Fibroblast of lung (primary cell): ENCODE results near the gene DPYD. TPM values are rescaled to one million over a fixed set of nuclear protein-coding genes. Genes with fewer than 3 reads are reported as not detected.

ENCODE experiments used
- DNase-seq, 2 donors: peaks; one replicate each; pipeline versions ENCODE4 v3.0.0 to v3.0.0-alpha.2; 2010; ENCODE audit warnings: low read depth in 2 of 2
- H2AFZ ChIP-seq: 2 replicates; pipeline ENCODE4 v1.5.1; 2012; ENCODE audit warnings: low read length, control low read depth, inconsistent platforms
- H3K27ac ChIP-seq: 2 replicates; pipeline ENCODE4 v1.5.1; 2011; ENCODE audit warnings: low read length, control low read depth; ENCODE audit not compliant: insufficient read depth
- H3K27me3 ChIP-seq: 2 replicates; pipeline ENCODE4 v1.5.1; 2011; ENCODE audit warnings: mild to moderate bottlenecking, low read length; ENCODE audit not compliant: control insufficient read depth, insufficient read depth
- H3K36me3 ChIP-seq: 2 replicates; pipeline ENCODE4 v1.5.1; 2011; ENCODE audit warnings: low read length; ENCODE audit not compliant: control insufficient read depth, insufficient read depth
- H3K4me1 ChIP-seq: 2 replicates; pipeline ENCODE4 v1.5.1; 2011; ENCODE audit warnings: low read length; ENCODE audit not compliant: control insufficient read depth, insufficient read depth; ENCODE audit errors: extremely low read depth
- H3K4me2 ChIP-seq: 2 replicates; pipeline ENCODE4 v1.5.1; 2011; ENCODE audit warnings: low read length, control low read depth; ENCODE audit not compliant: insufficient read depth; ENCODE audit errors: extremely low read depth
- H3K4me3 ChIP-seq, 4 experiments: fragments of 200-600 bp in 1 of 4; sonication (generic) in 1 of 4; replicated peaks in 1 of 4; 2 replicates each; pipeline ENCODE4 v1.5.1; 2011 to 2016; ENCODE audit warnings: low read length in 4 of 4, low read depth in 3 of 4, mild to moderate bottlenecking in 3 of 4, control low read depth in 2 of 4, inconsistent platforms in 1 of 4, mixed read lengths in 1 of 4; ENCODE audit not compliant: insufficient read depth in 1 of 4; ENCODE audit errors: control extremely low read depth in 1 of 4
- H3K79me2 ChIP-seq: 2 replicates; pipeline ENCODE4 v1.5.1; 2012; ENCODE audit warnings: mild to moderate bottlenecking, low read length, inconsistent platforms; ENCODE audit not compliant: control insufficient read depth, insufficient read depth
- H3K9ac ChIP-seq: 2 replicates; pipeline ENCODE4 v1.5.1; 2011; ENCODE audit warnings: mild to moderate bottlenecking, low read length, control low read depth; ENCODE audit not compliant: insufficient read depth
- H3K9me3 ChIP-seq: 2 replicates; pipeline ENCODE4 v1.5.1; 2012; ENCODE audit warnings: low read depth, low read length; ENCODE audit not compliant: control insufficient read depth, insufficient read depth
- H4K20me1 ChIP-seq: 2 replicates; pipeline ENCODE4 v1.5.1; 2011; ENCODE audit warnings: low read length; ENCODE audit not compliant: control insufficient read depth, insufficient read depth; ENCODE audit errors: extremely low read depth
- EZH2 ChIP-seq: IDR thresholded peaks from 2 replicates; pipeline ENCODE4 v1.5.1; 2012; ENCODE audit warnings: low read length, control low read depth, mild to moderate bottlenecking; ENCODE audit errors: missing control alignments
- polyA plus RNA-seq, 2 donors: library from polyadenylated mRNA; depleted of rRNA in 1 of 2; stranded (reverse) in 1 of 2; unstranded in 1 of 2; fragments of >200 nt; gene quantifications; 2 replicates each; pipeline ENCODE4 v1.2.1, GENCODE V29; 2011 to 2012; ENCODE audit warnings: missing spikeins in 1 of 2
- total RNA-seq: library from RNA; depleted of rRNA; stranded (reverse); fragments of >200 nt; gene quantifications from 2 replicates; pipeline ENCODE4 v1.2.1, GENCODE V29; 2014
- TF ChIP-seq, protein P1 (sequence below), 2 donors: IDR thresholded peaks in 1 of 2; conservative IDR thresholded peaks in 1 of 2; 1 replicate in 1 of 2; 2 replicates in 1 of 2; pipeline ENCODE4 v1.5.1; 2011 to 2012; ENCODE audit warnings: low read length in 2 of 2, control low read depth in 1 of 2, inconsistent platforms in 1 of 2, low read depth in 1 of 2, mild to moderate bottlenecking in 1 of 2

Gene DPYD
- total and polyA plus RNA-seq, 2 donors (not counting 1 experiment from before 2014, with no cell fraction given): 32.0 to 63.1 TPM

GRCh38 chr1:97632776-97633175 is 288.1 kb downstream of the DPYD start:
- H3K9me3 ChIP-seq: no peaks in the 10 kb centered on the region
- H3K9ac ChIP-seq: no peak overlapping the region
- no peak overlapping the region for H2AFZ ChIP-seq
- no peak overlapping the region for H3K27ac ChIP-seq
- H3K4me3 ChIP-seq: no peak overlapping the region
- no peaks in the 10 kb centered on the region for H3K36me3 ChIP-seq
- H3K4me1 ChIP-seq: no peaks in the 10 kb centered on the region
- DNase-seq: peak; percentile 15 to 45
- H3K79me2 ChIP-seq: no peaks in the 10 kb centered on the region
- H4K20me1 ChIP-seq: no peaks in the 10 kb centered on the region
- H3K27me3 ChIP-seq: no peaks in the 10 kb centered on the region
- no peak overlapping the region for H3K4me2 ChIP-seq
- TF ChIP-seq EZH2: no peak
- TF ChIP-seq, protein P1, sequence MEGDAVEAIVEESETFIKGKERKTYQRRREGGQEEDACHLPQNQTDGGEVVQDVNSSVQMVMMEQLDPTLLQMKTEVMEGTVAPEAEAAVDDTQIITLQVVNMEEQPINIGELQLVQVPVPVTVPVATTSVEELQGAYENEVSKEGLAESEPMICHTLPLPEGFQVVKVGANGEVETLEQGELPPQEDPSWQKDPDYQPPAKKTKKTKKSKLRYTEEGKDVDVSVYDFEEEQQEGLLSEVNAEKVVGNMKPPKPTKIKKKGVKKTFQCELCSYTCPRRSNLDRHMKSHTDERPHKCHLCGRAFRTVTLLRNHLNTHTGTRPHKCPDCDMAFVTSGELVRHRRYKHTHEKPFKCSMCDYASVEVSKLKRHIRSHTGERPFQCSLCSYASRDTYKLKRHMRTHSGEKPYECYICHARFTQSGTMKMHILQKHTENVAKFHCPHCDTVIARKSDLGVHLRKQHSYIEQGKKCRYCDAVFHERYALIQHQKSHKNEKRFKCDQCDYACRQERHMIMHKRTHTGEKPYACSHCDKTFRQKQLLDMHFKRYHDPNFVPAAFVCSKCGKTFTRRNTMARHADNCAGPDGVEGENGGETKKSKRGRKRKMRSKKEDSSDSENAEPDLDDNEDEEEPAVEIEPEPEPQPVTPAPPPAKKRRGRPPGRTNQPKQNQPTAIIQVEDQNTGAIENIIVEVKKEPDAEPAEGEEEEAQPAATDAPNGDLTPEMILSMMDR (conservative IDR thresholded peaks at IDR 0.05 in 1 of 2, IDR thresholded peaks at IDR 0.05 in 1 of 2; ENCODE audit: low read depth in 1 of 2, low read length in 2 of 2): no peak

DNA sequence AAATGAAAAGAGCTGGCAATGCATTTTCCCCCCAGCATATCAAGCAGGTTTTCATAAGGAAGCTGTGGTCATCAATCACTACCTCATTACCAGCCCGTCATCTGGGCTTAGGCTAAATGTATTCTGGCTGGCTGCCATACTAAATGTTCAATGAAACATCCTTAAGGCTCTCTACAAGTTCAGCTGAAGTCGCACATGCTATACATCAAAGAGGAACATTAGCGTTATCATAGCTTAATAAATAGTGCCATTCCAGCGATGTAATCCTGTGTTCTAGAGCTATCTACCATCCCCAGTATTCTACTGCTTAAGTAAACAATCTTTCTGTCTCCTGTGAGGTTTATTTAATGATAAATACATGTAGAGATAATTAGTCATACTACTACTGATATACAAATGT is 288.8 kb downstream of the DPYD start:
- Histone ChIP-seq H3K4me3 (no peak overlapping the region), H3K9me3 (no peaks in the 10 kb centered on the region), H3K36me3 (no peaks in the 10 kb centered on the region), H3K79me2 (no peaks in the 10 kb centered on the region), H4K20me1 (no peaks in the 10 kb centered on the region), H3K9ac (no peak overlapping the region), H2AFZ (no peak overlapping the region), H3K4me1 (no peaks in the 10 kb centered on the region), H3K27ac (no peak overlapping the region), H3K27me3 (no peaks in the 10 kb centered on the region), H3K4me2 (no peak overlapping the region)
- peak; percentile 51 to 93 for DNase-seq
- TF ChIP-seq, protein P1 (conservative IDR thresholded peaks at IDR 0.05 in 1 of 2, IDR thresholded peaks at IDR 0.05 in 1 of 2; ENCODE audit: low read depth in 1 of 2, low read length in 2 of 2): no peak
- TF ChIP-seq EZH2: no peak

GRCh38 chr1:97630948-97631347 is 289.9 kb downstream of the DPYD start:
- H2AFZ ChIP-seq: no peak overlapping the region

More at GRCh38 chr1:97630948-97631347, 289.9 kb downstream of the DPYD start:
- DNase-seq: peak in 1 of 2 donors; percentile 43
- H3K4me1 ChIP-seq: no peaks in the 10 kb centered on the region
- H3K4me2 ChIP-seq: no peak overlapping the region
- TF ChIP-seq, protein P1 (conservative IDR thresholded peaks at IDR 0.05 in 1 of 2, IDR thresholded peaks at IDR 0.05 in 1 of 2; ENCODE audit: low read depth in 1 of 2, low read length in 2 of 2): no peak
- TF ChIP-seq EZH2: no peak
- no peaks in the 10 kb centered on the region for H3K79me2 ChIP-seq
- H4K20me1 ChIP-seq: no peaks in the 10 kb centered on the region
- no peak overlapping the region for H3K27ac ChIP-seq
- no peaks in the 10 kb centered on the region for H3K9me3 ChIP-seq
- no peaks in the 10 kb centered on the region for H3K27me3 ChIP-seq
- no peaks in the 10 kb centered on the region for H3K36me3 ChIP-seq
- H3K9ac ChIP-seq: no peak overlapping the region
- H3K4me3 ChIP-seq: no peak overlapping the region
